ENCODE data around the gene F7. TPM values are rescaled to one million over a fixed set of nuclear protein-coding genes. Genes with fewer than 3 reads are reported as not detected.

The F7 gene
- total and polyA plus RNA-seq, 2 donors (not counting 3 experiments of a cell fraction or from before 2014, with no cell fraction given), result not detected

GRCh38 chr13:113159701-113160100 lies 54.1 kb downstream of the F7 start:
- H3K27me3 ChIP-seq (ENCODE audit: control insufficient read depth in 2 of 2, insufficient read depth in 2 of 2, low read length in 2 of 2), result peaks cover 2% of the 10 kb centered on the region in 2 experiments
- no TSS peak for BruUV-seq (replicated peaks)
- no peak overlapping the region for H3K4me2 ChIP-seq (ENCODE audit: insufficient read depth, low read length)
- intact Hi-C loops (cut with micrococcal nuclease), result no loop called here
- TF ChIP-seq EZH2 (IDR thresholded peaks at IDR 0.05; ENCODE audit: borderline replicate concordance, low read depth, low read length, severe bottlenecking) (no peak), MYC (IDR thresholded peaks at IDR 0.05; ENCODE audit: low read depth, low read length) (no peak), GATA2 (IDR thresholded peaks at IDR 0.05; ENCODE audit: insufficient read depth, insufficient read length, low read depth, low read length) (no peak), FOS (IDR thresholded peaks at IDR 0.05; ENCODE audit: borderline replicate concordance, insufficient read depth, low read length) (no peak), POLR2A (IDR thresholded peaks at IDR 0.05; ENCODE audit: low read depth, low read length) (no peak), CTCF (IDR thresholded peaks at IDR 0.05; ENCODE audit: extremely low read depth in 1 of 2, insufficient read depth in 1 of 2, low read depth in 1 of 2, low read length in 2 of 2) (no peak), MAX (IDR thresholded peaks at IDR 0.05; ENCODE audit: insufficient read depth, insufficient read length) (no peak), JUN (IDR thresholded peaks at IDR 0.05; ENCODE audit: borderline replicate concordance, insufficient read depth, insufficient read length, low read depth) (no peak), POLR2AphosphoS5 (IDR thresholded peaks at IDR 0.05; ENCODE audit: insufficient read depth, low read depth, low read length) (no peak)
- no peak overlapping the region for H2AFZ ChIP-seq (ENCODE audit: low read depth, low read length)
- FAIRE-seq (no peak), DNase-seq (ENCODE audit: low read depth, low spot score) (no peak)
- H3K4me1 ChIP-seq (ENCODE audit: control insufficient read depth, extremely low read depth, insufficient read depth, low read length), result no peaks in the 10 kb centered on the region
- no peaks in the 10 kb centered on the region for H4K20me1 ChIP-seq (replicated peaks; ENCODE audit: control insufficient read depth, extremely low read depth, insufficient read depth, low read length)
- no peaks in the 10 kb centered on the region for H3K36me3 ChIP-seq (ENCODE audit: control insufficient read depth in 2 of 2, extremely low read depth in 1 of 2, insufficient read depth in 2 of 2, low read length in 2 of 2)
- no peaks in the 10 kb centered on the region for H3K79me2 ChIP-seq (ENCODE audit: control insufficient read depth, insufficient read depth, low read length)
- dilution Hi-C loops (cut with MboI; ENCODE audit: extremely low pct_ligation_motif_present, low sequenced_read_pairs), result no loop called here
- no peak overlapping the region for H3K9ac ChIP-seq (replicated peaks; ENCODE audit: extremely low read depth, insufficient read depth, low read length)
- no peaks in the 10 kb centered on the region for H3K9me1 ChIP-seq (replicated peaks; ENCODE audit: control insufficient read depth, extremely low read depth, insufficient read depth, low read length)
- POLR2A ChIA-PET, result no interaction called here
- no peak overlapping the region for H3K27ac ChIP-seq (ENCODE audit: insufficient read depth, low read depth, low read length)
- CTCF ChIA-PET, result no interaction called here
- no peak overlapping the region for H3K4me3 ChIP-seq (replicated peaks in 1 of 3; ENCODE audit: insufficient read depth in 1 of 3, low read depth in 1 of 3, low read length in 3 of 3)
- H3K9me3 ChIP-seq (replicated peaks; ENCODE audit: control insufficient read depth, insufficient read depth, low read length), result no peaks in the 10 kb centered on the region
